NB4 (cell line): ENCODE results near the gene RAC2.

Experiments used
- DNase-seq: peaks from one replicate; pipeline ENCODE4 v3.0.0; 2010; ENCODE audit warnings: low read depth
- H3K4me3 ChIP-seq: one replicate; pipeline ENCODE4 v1.5.1; 2011; ENCODE audit warnings: mild to moderate bottlenecking, low read depth, low read length, moderate library complexity
- MYC ChIP-seq: IDR thresholded peaks from 2 replicates; pipeline ENCODE4 v1.6.1; 2011; ENCODE audit warnings: low read depth, low read length
- POLR2A ChIP-seq: IDR thresholded peaks from 2 replicates; pipeline ENCODE4 v1.6.1; 2011; ENCODE audit warnings: mild to moderate bottlenecking; ENCODE audit not compliant: insufficient read length; ENCODE audit errors: extremely low read depth
- TF ChIP-seq, protein P1 (sequence below): IDR thresholded peaks from one replicate; pipeline ENCODE4 v1.5.1; 2012; ENCODE audit warnings: low read depth, low read length
- TF ChIP-seq, protein P2 (sequence below): IDR thresholded peaks from 2 replicates; pipeline ENCODE4 v1.6.1; 2011; ENCODE audit warnings: low read depth, low read length

Gene RAC2

DNA sequence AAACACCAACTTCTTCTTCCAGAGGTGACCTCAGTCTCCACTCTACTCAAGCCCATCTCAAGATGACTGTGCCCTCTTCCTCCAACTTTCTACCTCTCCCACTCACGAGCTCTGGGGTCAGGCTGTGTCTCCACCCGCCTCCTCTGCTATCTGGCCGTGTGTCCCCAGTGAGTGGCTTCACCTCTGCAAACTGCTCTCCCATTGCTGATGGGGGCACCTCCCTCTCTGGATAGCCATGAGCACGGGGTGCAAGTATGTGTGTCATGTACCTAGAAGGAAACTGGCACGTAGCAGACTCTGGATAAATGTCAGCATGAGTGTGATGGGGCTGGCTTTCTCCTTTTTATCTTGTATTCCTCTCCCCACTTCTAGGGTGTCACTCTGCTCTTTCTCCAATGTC is 18.3 kb upstream of the RAC2 start:
- no peak overlapping the region for H3K4me3 ChIP-seq
- TF ChIP-seq MYC: no peak
- TF ChIP-seq, protein P1, sequence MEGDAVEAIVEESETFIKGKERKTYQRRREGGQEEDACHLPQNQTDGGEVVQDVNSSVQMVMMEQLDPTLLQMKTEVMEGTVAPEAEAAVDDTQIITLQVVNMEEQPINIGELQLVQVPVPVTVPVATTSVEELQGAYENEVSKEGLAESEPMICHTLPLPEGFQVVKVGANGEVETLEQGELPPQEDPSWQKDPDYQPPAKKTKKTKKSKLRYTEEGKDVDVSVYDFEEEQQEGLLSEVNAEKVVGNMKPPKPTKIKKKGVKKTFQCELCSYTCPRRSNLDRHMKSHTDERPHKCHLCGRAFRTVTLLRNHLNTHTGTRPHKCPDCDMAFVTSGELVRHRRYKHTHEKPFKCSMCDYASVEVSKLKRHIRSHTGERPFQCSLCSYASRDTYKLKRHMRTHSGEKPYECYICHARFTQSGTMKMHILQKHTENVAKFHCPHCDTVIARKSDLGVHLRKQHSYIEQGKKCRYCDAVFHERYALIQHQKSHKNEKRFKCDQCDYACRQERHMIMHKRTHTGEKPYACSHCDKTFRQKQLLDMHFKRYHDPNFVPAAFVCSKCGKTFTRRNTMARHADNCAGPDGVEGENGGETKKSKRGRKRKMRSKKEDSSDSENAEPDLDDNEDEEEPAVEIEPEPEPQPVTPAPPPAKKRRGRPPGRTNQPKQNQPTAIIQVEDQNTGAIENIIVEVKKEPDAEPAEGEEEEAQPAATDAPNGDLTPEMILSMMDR: no peak
- TF ChIP-seq, protein P2, sequence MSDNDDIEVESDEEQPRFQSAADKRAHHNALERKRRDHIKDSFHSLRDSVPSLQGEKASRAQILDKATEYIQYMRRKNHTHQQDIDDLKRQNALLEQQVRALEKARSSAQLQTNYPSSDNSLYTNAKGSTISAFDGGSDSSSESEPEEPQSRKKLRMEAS: no peak
- no peak for TF ChIP-seq POLR2A
- DNase-seq: no peak

DNA sequence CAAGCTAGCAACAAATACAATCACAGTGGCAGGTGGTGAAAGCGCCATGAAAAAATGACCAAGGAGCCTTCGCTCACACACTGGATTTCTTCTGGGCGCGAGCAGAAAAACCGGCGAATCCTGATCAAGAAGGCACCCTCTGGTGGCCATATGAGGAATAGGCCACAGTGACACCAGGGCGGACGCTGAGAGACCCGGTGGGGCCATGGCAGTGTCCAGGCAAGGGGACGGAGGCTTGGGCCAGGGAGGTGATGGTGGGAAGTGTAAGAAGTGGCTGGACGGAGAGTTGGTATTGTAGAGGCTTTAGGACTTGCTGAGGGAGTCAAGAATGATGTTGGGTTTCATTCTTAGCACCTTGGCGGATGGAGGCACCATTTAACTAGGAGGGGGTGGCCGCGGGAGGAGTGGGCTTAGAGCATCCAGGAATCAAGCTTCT is 16.9 kb upstream of the RAC2 start:
- TF ChIP-seq MYC (no peak), POLR2A (no peak)
- TF ChIP-seq, protein P1: peak; percentile 90
- TF ChIP-seq, protein P2: 0 out of 2 replicates have a peak, but pooled peaks have one; percentile 5
- DNase-seq: peak; percentile 65
- H3K4me3 ChIP-seq: no peak overlapping the region

DNA sequence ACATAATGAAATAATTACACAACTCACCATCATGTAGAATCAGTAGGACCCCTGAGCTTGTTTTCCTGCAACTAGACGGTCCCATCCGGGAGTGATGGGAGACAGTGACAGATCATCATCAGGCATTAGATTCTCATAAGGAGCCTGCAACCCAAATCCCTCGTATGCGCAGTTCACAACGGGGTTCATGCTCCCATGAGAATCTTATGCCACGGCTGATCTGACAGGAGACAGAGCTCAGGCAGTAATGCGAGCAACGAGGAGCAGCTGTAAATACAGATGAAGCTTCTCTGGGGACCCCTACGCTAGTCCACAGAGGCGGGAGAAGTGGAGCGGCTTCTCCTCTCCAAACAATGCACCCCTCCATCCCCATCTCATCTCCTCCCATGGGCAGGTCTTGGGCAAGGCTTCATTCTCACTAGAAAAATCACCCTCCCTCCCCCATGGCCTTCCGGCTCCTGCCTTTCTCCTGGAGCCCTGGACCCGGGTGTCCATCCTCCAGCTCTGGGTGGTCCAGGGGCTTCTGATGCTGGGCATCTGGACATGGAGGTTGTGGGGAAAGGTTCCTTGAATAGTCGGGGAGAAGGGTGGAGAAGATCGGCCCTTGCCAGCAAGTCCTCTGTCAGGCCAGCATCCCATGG is 16.2 kb upstream of the RAC2 start:
- no peak overlapping the region for H3K4me3 ChIP-seq
- DNase-seq: no peak
- TF ChIP-seq, protein P2: no peak
- TF ChIP-seq MYC (no peak), POLR2A (no peak)

DNA sequence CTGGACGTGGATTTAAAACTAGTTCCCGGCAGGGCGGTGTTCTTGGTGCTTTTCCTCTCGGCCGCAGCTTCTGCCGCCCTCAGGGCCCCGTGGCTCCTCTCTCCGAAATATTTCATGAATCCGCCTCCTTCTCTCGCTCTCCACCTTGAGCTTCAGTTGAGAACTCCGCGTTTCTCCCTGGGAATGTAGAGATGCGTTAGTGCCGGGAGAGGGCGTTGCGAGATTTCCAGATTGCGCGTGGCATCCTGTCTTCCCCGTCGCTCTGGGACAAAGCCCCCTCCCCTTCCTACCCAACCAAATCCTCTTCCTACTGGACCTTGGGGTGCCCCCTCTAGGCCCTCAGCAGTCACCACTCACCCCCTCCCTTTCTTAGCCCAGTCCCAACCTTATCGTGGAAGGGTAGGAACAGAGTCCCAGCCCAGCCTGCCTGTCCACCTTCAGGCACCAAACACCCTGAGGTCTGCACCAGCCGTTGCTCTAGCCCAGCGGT is 15.5 kb upstream of the RAC2 start:
- no peak for TF ChIP-seq MYC
- TF ChIP-seq, protein P1: peak; percentile 24
- DNase-seq: no peak
- no peak overlapping the region for H3K4me3 ChIP-seq

DNA sequence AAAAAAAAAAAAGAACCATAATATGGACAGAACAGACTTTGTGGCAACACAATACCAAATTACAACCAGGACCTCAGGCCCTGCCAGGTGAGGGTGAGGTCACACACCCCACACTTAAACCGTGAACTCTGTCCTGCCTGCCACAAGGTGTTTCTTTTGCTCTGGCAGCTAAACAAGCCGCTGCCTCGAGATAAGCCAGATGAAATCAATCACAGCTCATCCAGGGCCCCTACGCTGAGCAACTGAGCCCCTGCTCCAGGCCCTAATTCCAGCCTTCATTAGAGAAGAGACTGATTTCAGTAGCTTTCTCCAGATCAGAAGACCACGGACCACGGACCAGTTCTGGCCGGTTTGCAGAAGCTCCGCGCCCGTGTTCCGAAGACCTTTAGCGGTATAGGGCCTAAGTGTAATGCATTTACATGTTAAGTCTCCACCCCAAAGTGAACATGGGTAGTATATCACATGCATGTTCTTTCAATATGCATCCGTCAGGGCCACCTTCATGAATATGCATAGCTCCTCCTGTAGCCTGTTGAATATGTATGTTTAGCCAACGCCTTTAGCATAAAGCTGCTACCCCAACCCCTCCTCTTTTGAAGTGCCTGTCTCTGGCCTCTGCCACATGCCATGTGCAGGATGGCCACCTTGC is 14.8 kb upstream of the RAC2 start:
- TF ChIP-seq, protein P2: no peak
- TF ChIP-seq MYC: no peak
- TF ChIP-seq, protein P1: no peak
- TF ChIP-seq POLR2A: no peak
- no peak overlapping the region for H3K4me3 ChIP-seq
- DNase-seq: no peak

DNA sequence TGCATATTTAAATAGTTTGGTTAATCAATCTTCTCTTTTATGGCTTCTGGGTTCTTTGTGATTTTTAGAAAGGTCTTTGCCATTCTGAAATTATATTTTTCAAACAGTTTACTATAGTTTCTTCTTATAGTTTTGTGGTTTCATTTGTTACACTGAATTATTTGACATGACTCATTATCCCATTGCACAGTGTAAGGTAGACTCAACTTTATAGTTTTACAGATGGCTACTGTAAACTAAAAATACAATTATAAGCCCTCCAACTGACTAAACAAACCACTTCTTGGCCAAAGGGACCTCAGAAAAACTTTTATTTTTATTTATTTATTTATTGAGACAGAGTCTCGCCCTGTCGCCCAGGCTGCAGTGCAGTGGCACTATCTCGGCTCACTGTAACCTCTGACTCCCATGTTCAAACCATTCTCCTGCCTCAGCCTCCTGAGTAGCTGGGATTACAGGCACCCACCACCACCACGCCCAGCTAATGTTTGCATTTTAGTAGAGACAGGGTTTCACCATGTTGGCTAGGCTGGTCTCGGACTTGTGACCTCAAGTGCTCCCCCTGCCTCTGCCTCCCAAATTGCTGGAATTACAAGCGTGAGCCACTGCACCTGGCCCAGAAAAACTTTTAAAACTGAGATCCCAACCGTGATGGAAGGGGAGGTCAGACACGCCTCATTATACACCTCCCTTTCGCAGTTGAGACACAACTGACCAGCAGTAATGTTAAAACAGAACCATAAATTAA is 14.1 kb upstream of the RAC2 start:
- TF ChIP-seq, protein P1: no peak
- no peak for TF ChIP-seq POLR2A
- TF ChIP-seq MYC: no peak
- TF ChIP-seq, protein P2: no peak
- no peak for DNase-seq
- no peak overlapping the region for H3K4me3 ChIP-seq
